C4-2B (cell line): Measurements from ENCODE around the gene CMTM7.
"Not testable (repeated sequence)": the region's sequence is repeated elsewhere in the genome, so short reads cannot be mapped to it uniquely, and the experiment has no call there.

Experiments
- H3K27ac ChIP-seq: fragments of 450-650 bp; 2 replicates; pipeline ENCODE4 v1.5.1; 2017
- CTCF ChIP-seq: fragments of 450-650 bp; conservative IDR thresholded peaks from 2 replicates; pipeline ENCODE4 v1.5.1; 2017; ENCODE audit warnings: mild to moderate bottlenecking
- ZFX ChIP-seq: fragments of 450-650 bp; IDR thresholded peaks from 2 replicates; pipeline ENCODE4 v1.6.1; 2017

CMTM7 gene

GRCh38 chr3:32432711-32433530 lies 41.3 kb downstream of the CMTM7 start:
- no peak overlapping the region for H3K27ac ChIP-seq
- TF ChIP-seq CTCF (no peak), ZFX (no peak)

GRCh38 chr3:32434206-32434605 lies 42.6 kb downstream of the CMTM7 start:
- TF ChIP-seq ZFX (no peak), CTCF (no peak)
- H3K27ac ChIP-seq = no peak overlapping the region

- H3K27ac ChIP-seq = no peak overlapping the region
Measured at GRCh38 chr3:32435911-32436815, 44.5 kb downstream of the CMTM7 start.

GRCh38 chr3:32436816-32437189 lies 45.1 kb downstream of the CMTM7 start:
- H3K27ac ChIP-seq = no peak overlapping the region
- TF ChIP-seq ZFX = no peak
- no peak for TF ChIP-seq CTCF

More at GRCh38 chr3:32435911-32436815, 44.5 kb downstream of the CMTM7 start:
- TF ChIP-seq ZFX (no peak), CTCF (no peak)

GRCh38 chr3:32437896-32438295 lies 46.2 kb downstream of the CMTM7 start:
- TF ChIP-seq CTCF (no peak), ZFX (no peak)
- no peak overlapping the region for H3K27ac ChIP-seq

GRCh38 chr3:32438596-32439344 lies 47.1 kb downstream of the CMTM7 start:
- no peak overlapping the region for H3K27ac ChIP-seq
- TF ChIP-seq CTCF = no peak
- TF ChIP-seq ZFX = no peak

GRCh38 chr3:32439421-32439820 lies 47.8 kb downstream of the CMTM7 start:
- not testable (repeated sequence) for H3K27ac ChIP-seq
